Fibroblast of lung (primary cell): ENCODE measurements around the gene TLR3. TPM values are rescaled to one million over a fixed set of nuclear protein-coding genes. Genes with fewer than 3 reads are reported as not detected.

Source experiments
- DNase-seq, 2 donors: peaks; one replicate each; pipeline versions ENCODE4 v3.0.0 to v3.0.0-alpha.2; 2010; ENCODE audit warnings: low read depth in 2 of 2
- H2AFZ ChIP-seq: 2 replicates; pipeline ENCODE4 v1.5.1; 2012; ENCODE audit warnings: low read length, control low read depth, inconsistent platforms
- H3K27ac ChIP-seq: 2 replicates; pipeline ENCODE4 v1.5.1; 2011; ENCODE audit warnings: low read length, control low read depth; ENCODE audit not compliant: insufficient read depth
- H3K27me3 ChIP-seq: 2 replicates; pipeline ENCODE4 v1.5.1; 2011; ENCODE audit warnings: mild to moderate bottlenecking, low read length; ENCODE audit not compliant: control insufficient read depth, insufficient read depth
- H3K36me3 ChIP-seq: 2 replicates; pipeline ENCODE4 v1.5.1; 2011; ENCODE audit warnings: low read length; ENCODE audit not compliant: control insufficient read depth, insufficient read depth
- H3K4me1 ChIP-seq: 2 replicates; pipeline ENCODE4 v1.5.1; 2011; ENCODE audit warnings: low read length; ENCODE audit not compliant: control insufficient read depth, insufficient read depth; ENCODE audit errors: extremely low read depth
- H3K4me2 ChIP-seq: 2 replicates; pipeline ENCODE4 v1.5.1; 2011; ENCODE audit warnings: low read length, control low read depth; ENCODE audit not compliant: insufficient read depth; ENCODE audit errors: extremely low read depth
- H3K4me3 ChIP-seq, 4 experiments: fragments of 200-600 bp in 1 of 4; sonication (generic) in 1 of 4; replicated peaks in 1 of 4; 2 replicates each; pipeline ENCODE4 v1.5.1; 2011 to 2016; ENCODE audit warnings: low read length in 4 of 4, low read depth in 3 of 4, mild to moderate bottlenecking in 3 of 4, control low read depth in 2 of 4, inconsistent platforms in 1 of 4, mixed read lengths in 1 of 4; ENCODE audit not compliant: insufficient read depth in 1 of 4; ENCODE audit errors: control extremely low read depth in 1 of 4
- H3K79me2 ChIP-seq: 2 replicates; pipeline ENCODE4 v1.5.1; 2012; ENCODE audit warnings: mild to moderate bottlenecking, low read length, inconsistent platforms; ENCODE audit not compliant: control insufficient read depth, insufficient read depth
- H3K9ac ChIP-seq: 2 replicates; pipeline ENCODE4 v1.5.1; 2011; ENCODE audit warnings: mild to moderate bottlenecking, low read length, control low read depth; ENCODE audit not compliant: insufficient read depth
- H3K9me3 ChIP-seq: 2 replicates; pipeline ENCODE4 v1.5.1; 2012; ENCODE audit warnings: low read depth, low read length; ENCODE audit not compliant: control insufficient read depth, insufficient read depth
- H4K20me1 ChIP-seq: 2 replicates; pipeline ENCODE4 v1.5.1; 2011; ENCODE audit warnings: low read length; ENCODE audit not compliant: control insufficient read depth, insufficient read depth; ENCODE audit errors: extremely low read depth
- EZH2 ChIP-seq: IDR thresholded peaks from 2 replicates; pipeline ENCODE4 v1.5.1; 2012; ENCODE audit warnings: low read length, control low read depth, mild to moderate bottlenecking; ENCODE audit errors: missing control alignments
- polyA plus RNA-seq, 2 donors: library from polyadenylated mRNA; depleted of rRNA in 1 of 2; stranded (reverse) in 1 of 2; unstranded in 1 of 2; fragments of >200 nt; gene quantifications; 2 replicates each; pipeline ENCODE4 v1.2.1, GENCODE V29; 2011 to 2012; ENCODE audit warnings: missing spikeins in 1 of 2
- total RNA-seq: library from RNA; depleted of rRNA; stranded (reverse); fragments of >200 nt; gene quantifications from 2 replicates; pipeline ENCODE4 v1.2.1, GENCODE V29; 2014
- TF ChIP-seq, protein P1 (sequence below), 2 donors: IDR thresholded peaks in 1 of 2; conservative IDR thresholded peaks in 1 of 2; 1 replicate in 1 of 2; 2 replicates in 1 of 2; pipeline ENCODE4 v1.5.1; 2011 to 2012; ENCODE audit warnings: low read length in 2 of 2, control low read depth in 1 of 2, inconsistent platforms in 1 of 2, low read depth in 1 of 2, mild to moderate bottlenecking in 1 of 2

The TLR3 gene
- total and polyA plus RNA-seq, 2 donors (not counting 1 experiment from before 2014, with no cell fraction given), result 8.1 to 12.6 TPM

- Histone ChIP-seq H3K9me3 (no peaks in the 10 kb centered on the region), H4K20me1 (no peaks in the 10 kb centered on the region), H3K9ac (no peak overlapping the region), H3K4me2 (no peak overlapping the region), H3K27me3 (no peaks in the 10 kb centered on the region), H3K27ac (no peak overlapping the region), H3K4me3 (no peak overlapping the region), H2AFZ (no peak overlapping the region), H3K79me2 (no peaks in the 10 kb centered on the region), H3K36me3 (no peaks in the 10 kb centered on the region), H3K4me1 (no peaks in the 10 kb centered on the region)
- TF ChIP-seq, protein P1, sequence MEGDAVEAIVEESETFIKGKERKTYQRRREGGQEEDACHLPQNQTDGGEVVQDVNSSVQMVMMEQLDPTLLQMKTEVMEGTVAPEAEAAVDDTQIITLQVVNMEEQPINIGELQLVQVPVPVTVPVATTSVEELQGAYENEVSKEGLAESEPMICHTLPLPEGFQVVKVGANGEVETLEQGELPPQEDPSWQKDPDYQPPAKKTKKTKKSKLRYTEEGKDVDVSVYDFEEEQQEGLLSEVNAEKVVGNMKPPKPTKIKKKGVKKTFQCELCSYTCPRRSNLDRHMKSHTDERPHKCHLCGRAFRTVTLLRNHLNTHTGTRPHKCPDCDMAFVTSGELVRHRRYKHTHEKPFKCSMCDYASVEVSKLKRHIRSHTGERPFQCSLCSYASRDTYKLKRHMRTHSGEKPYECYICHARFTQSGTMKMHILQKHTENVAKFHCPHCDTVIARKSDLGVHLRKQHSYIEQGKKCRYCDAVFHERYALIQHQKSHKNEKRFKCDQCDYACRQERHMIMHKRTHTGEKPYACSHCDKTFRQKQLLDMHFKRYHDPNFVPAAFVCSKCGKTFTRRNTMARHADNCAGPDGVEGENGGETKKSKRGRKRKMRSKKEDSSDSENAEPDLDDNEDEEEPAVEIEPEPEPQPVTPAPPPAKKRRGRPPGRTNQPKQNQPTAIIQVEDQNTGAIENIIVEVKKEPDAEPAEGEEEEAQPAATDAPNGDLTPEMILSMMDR (conservative IDR thresholded peaks at IDR 0.05 in 1 of 2, IDR thresholded peaks at IDR 0.05 in 1 of 2; ENCODE audit: low read depth in 1 of 2, low read length in 2 of 2), result no peak
- no peak for TF ChIP-seq EZH2
- DNase-seq, result no peak
These were observed 12.3 kb downstream of the TLR3 start for GRCh38 chr4:186081202-186081807.

- no peak overlapping the region for H2AFZ ChIP-seq
- H3K36me3 ChIP-seq, result no peaks in the 10 kb centered on the region
- no peak overlapping the region for H3K27ac ChIP-seq
- H3K4me2 ChIP-seq, result no peak overlapping the region
- no peaks in the 10 kb centered on the region for H3K27me3 ChIP-seq
- H3K9ac ChIP-seq, result no peak overlapping the region
- H3K79me2 ChIP-seq, result no peaks in the 10 kb centered on the region
- H3K4me3 ChIP-seq, result no peak overlapping the region
- H3K4me1 ChIP-seq, result no peaks in the 10 kb centered on the region
- H3K9me3 ChIP-seq, result no peaks in the 10 kb centered on the region
- DNase-seq, result no peak
- no peaks in the 10 kb centered on the region for H4K20me1 ChIP-seq
- TF ChIP-seq, protein P1 (conservative IDR thresholded peaks at IDR 0.05 in 1 of 2, IDR thresholded peaks at IDR 0.05 in 1 of 2; ENCODE audit: low read depth in 1 of 2, low read length in 2 of 2), result no peak
- TF ChIP-seq EZH2, result no peak
These were observed 13.3 kb downstream of the TLR3 start for GRCh38 chr4:186082221-186082620.

- TF ChIP-seq, protein P1 (conservative IDR thresholded peaks at IDR 0.05 in 1 of 2, IDR thresholded peaks at IDR 0.05 in 1 of 2; ENCODE audit: low read depth in 1 of 2, low read length in 2 of 2), result no peak
- TF ChIP-seq EZH2, result no peak
- H3K4me3 ChIP-seq, result no peak overlapping the region
- no peak for DNase-seq
- H3K79me2 ChIP-seq, result no peaks in the 10 kb centered on the region
- H4K20me1 ChIP-seq, result no peaks in the 10 kb centered on the region
- no peaks in the 10 kb centered on the region for H3K36me3 ChIP-seq
- H3K4me2 ChIP-seq, result no peak overlapping the region
- H3K9ac ChIP-seq, result no peak overlapping the region
- no peaks in the 10 kb centered on the region for H3K4me1 ChIP-seq
- no peaks in the 10 kb centered on the region for H3K27me3 ChIP-seq
- H3K9me3 ChIP-seq, result no peaks in the 10 kb centered on the region
- H2AFZ ChIP-seq, result no peak overlapping the region
- no peak overlapping the region for H3K27ac ChIP-seq
These were observed 19.6 kb downstream of the TLR3 start for GRCh38 chr4:186088523-186088922.
